ENCODE results near the gene MBP. TPM values are rescaled to one million over a fixed set of nuclear protein-coding genes. Genes with fewer than 3 reads are reported as not detected.

Gene MBP
- total and polyA plus RNA-seq, 2 experiments from 2014 or later, result 18.4 to 22.9 TPM

- no peaks in the 10 kb centered on the region; the same call in 1 of the 2 replicates for H3K9me2 ChIP-seq (ENCODE audit: insufficient read depth)
- H3K4me2 ChIP-seq, result no peak overlapping the region
- Mint-ChIP-seq H3K4me1 (peaks cover 31% of the 10 kb centered on the region), H3K9me3 (no peaks in the 10 kb centered on the region), H3K27me3 (ENCODE audit: insufficient read depth, low read depth, poor library complexity) (peaks cover 9% of the 10 kb centered on the region), H3K4me3 (no peak overlapping the region), H3K36me3 (ENCODE audit: low read depth) (peaks cover 4% of the 10 kb centered on the region; the same call in 1 of the 3 replicates), H3K27ac (no peak overlapping the region)
- H3K79me2 ChIP-seq (replicated peaks; ENCODE audit: insufficient read depth), result peaks cover 5% of the 10 kb centered on the region; the same call in 1 of the 2 replicates
- H3K36me3 ChIP-seq (ENCODE audit: insufficient read depth), result no peaks in the 10 kb centered on the region
- peaks cover 33% of the 10 kb centered on the region for H3K4me1 ChIP-seq (ENCODE audit: insufficient read depth)
- ATAC-seq, result no peak
- H3K27ac ChIP-seq (ENCODE audit: low read depth), result no peak overlapping the region
- no peaks in the 10 kb centered on the region for H4K20me1 ChIP-seq (replicated peaks; ENCODE audit: insufficient read depth)
- H3K27me3 ChIP-seq (ENCODE audit: insufficient read depth), result no peaks in the 10 kb centered on the region
- TF ChIP-seq, protein P1, sequence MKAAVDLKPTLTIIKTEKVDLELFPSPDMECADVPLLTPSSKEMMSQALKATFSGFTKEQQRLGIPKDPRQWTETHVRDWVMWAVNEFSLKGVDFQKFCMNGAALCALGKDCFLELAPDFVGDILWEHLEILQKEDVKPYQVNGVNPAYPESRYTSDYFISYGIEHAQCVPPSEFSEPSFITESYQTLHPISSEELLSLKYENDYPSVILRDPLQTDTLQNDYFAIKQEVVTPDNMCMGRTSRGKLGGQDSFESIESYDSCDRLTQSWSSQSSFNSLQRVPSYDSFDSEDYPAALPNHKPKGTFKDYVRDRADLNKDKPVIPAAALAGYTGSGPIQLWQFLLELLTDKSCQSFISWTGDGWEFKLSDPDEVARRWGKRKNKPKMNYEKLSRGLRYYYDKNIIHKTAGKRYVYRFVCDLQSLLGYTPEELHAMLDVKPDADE (IDR thresholded peaks at IDR 0.05), result no peak
- TF ChIP-seq EZH2 (IDR thresholded peaks at IDR 0.05; ENCODE audit: low read depth, unreplicated experiment) (no peak), CREB1 (CRISPR knock-in tag; IDR thresholded peaks at IDR 0.05; ENCODE audit: low read depth) (no peak), CTCF (conservative IDR thresholded peaks at IDR 0.05; ENCODE audit: low read depth in 2 of 2) (no peak), ZNF114 (CRISPR knock-in tag; IDR thresholded peaks at IDR 0.05) (no peak), STAT1 (IDR thresholded peaks at IDR 0.05; ENCODE audit: unreplicated experiment) (no peak), JUNB (IDR thresholded peaks at IDR 0.05; ENCODE audit: unreplicated experiment) (no peak), POLR2AphosphoS5 (IDR thresholded peaks at IDR 0.05; ENCODE audit: low read depth) (no peak), EZH2phosphoT487 (IDR thresholded peaks at IDR 0.05; ENCODE audit: unreplicated experiment) (no peak), ZNF331 (CRISPR knock-in tag; IDR thresholded peaks at IDR 0.05; ENCODE audit: low read depth) (no peak)
- TF ChIP-seq, protein P2, sequence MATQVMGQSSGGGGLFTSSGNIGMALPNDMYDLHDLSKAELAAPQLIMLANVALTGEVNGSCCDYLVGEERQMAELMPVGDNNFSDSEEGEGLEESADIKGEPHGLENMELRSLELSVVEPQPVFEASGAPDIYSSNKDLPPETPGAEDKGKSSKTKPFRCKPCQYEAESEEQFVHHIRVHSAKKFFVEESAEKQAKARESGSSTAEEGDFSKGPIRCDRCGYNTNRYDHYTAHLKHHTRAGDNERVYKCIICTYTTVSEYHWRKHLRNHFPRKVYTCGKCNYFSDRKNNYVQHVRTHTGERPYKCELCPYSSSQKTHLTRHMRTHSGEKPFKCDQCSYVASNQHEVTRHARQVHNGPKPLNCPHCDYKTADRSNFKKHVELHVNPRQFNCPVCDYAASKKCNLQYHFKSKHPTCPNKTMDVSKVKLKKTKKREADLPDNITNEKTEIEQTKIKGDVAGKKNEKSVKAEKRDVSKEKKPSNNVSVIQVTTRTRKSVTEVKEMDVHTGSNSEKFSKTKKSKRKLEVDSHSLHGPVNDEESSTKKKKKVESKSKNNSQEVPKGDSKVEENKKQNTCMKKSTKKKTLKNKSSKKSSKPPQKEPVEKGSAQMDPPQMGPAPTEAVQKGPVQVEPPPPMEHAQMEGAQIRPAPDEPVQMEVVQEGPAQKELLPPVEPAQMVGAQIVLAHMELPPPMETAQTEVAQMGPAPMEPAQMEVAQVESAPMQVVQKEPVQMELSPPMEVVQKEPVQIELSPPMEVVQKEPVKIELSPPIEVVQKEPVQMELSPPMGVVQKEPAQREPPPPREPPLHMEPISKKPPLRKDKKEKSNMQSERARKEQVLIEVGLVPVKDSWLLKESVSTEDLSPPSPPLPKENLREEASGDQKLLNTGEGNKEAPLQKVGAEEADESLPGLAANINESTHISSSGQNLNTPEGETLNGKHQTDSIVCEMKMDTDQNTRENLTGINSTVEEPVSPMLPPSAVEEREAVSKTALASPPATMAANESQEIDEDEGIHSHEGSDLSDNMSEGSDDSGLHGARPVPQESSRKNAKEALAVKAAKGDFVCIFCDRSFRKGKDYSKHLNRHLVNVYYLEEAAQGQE (IDR thresholded peaks at IDR 0.05; ENCODE audit: unreplicated experiment), result no peak
- no peak overlapping the region for H3K4me3 ChIP-seq
- no peaks in the 10 kb centered on the region for H3F3A ChIP-seq (replicated peaks; ENCODE audit: low read depth)
- DNase-seq (ENCODE audit: low spot score), result no peak
- no peak overlapping the region for H2AFZ ChIP-seq
Measured at GRCh38 chr18:76970770-76971559, 161.6 kb downstream of the MBP start.

Data from GM23338 (cell line).